Measurements from ENCODE around the gene CLIP2.

Gene CLIP2

GRCh38 chr7:74356589-74357315 is 67.5 kb downstream of the CLIP2 start:
- TF ChIP-seq TAF1 (IDR thresholded peaks at IDR 0.05; ENCODE audit: borderline replicate concordance, insufficient read depth, low read length), result no peak

GRCh38 chr7:74360008-74360407 is 70.8 kb downstream of the CLIP2 start:
- TF ChIP-seq TAF1 (IDR thresholded peaks at IDR 0.05; ENCODE audit: borderline replicate concordance, insufficient read depth, low read length) (no peak), POLR2AphosphoS5 (IDR thresholded peaks at IDR 0.05; ENCODE audit: low read depth, low read length) (no peak), REST (IDR thresholded peaks at IDR 0.05; ENCODE audit: insufficient read depth in 1 of 2, low read depth in 2 of 2, low read length in 2 of 2) (no peak), SIN3A (IDR thresholded peaks at IDR 0.05; ENCODE audit: borderline replicate concordance, insufficient read depth, low read length) (no peak), FOXP2 (optimal IDR thresholded peaks at IDR 0.05; ENCODE audit: borderline replicate concordance, extremely low read depth, extremely low read length, insufficient read depth) (no peak)

GRCh38 chr7:74362266-74362665 is 73.1 kb downstream of the CLIP2 start:
- TF ChIP-seq POLR2AphosphoS5 (IDR thresholded peaks at IDR 0.05; ENCODE audit: low read depth, low read length), result no peak
- TF ChIP-seq SIN3A (IDR thresholded peaks at IDR 0.05; ENCODE audit: borderline replicate concordance, insufficient read depth, low read length), result no peak
- TF ChIP-seq TAF1 (IDR thresholded peaks at IDR 0.05; ENCODE audit: borderline replicate concordance, insufficient read depth, low read length), result no peak

- TF ChIP-seq POLR2AphosphoS5 (IDR thresholded peaks at IDR 0.05; ENCODE audit: low read depth, low read length) (no peak), FOXP2 (optimal IDR thresholded peaks at IDR 0.05; ENCODE audit: borderline replicate concordance, extremely low read depth, extremely low read length, insufficient read depth) (no peak), SIN3A (IDR thresholded peaks at IDR 0.05; ENCODE audit: borderline replicate concordance, insufficient read depth, low read length) (no peak), TAF1 (IDR thresholded peaks at IDR 0.05; ENCODE audit: borderline replicate concordance, insufficient read depth, low read length) (no peak), REST (IDR thresholded peaks at IDR 0.05; ENCODE audit: insufficient read depth in 1 of 2, low read depth in 2 of 2, low read length in 2 of 2) (no peak)
Measured at GRCh38 chr7:74364061-74364460, 74.9 kb downstream of the CLIP2 start.

- TF ChIP-seq FOXP2 (optimal IDR thresholded peaks at IDR 0.05; ENCODE audit: borderline replicate concordance, extremely low read depth, extremely low read length, insufficient read depth) (no peak), POLR2AphosphoS5 (IDR thresholded peaks at IDR 0.05; ENCODE audit: low read depth, low read length) (no peak), SIN3A (IDR thresholded peaks at IDR 0.05; ENCODE audit: borderline replicate concordance, insufficient read depth, low read length) (no peak), REST (IDR thresholded peaks at IDR 0.05; ENCODE audit: insufficient read depth in 1 of 2, low read depth in 2 of 2, low read length in 2 of 2) (no peak), TAF1 (IDR thresholded peaks at IDR 0.05; ENCODE audit: borderline replicate concordance, insufficient read depth, low read length) (no peak)
Measured at GRCh38 chr7:74365322-74366022, 76.3 kb downstream of the CLIP2 start.
